T-helper 1 cell (primary cell): Measurements from ENCODE around the gene UIMC1.
"Not testable (repeated sequence)": the region's sequence is repeated elsewhere in the genome, so short reads cannot be mapped to it uniquely, and the experiment has no call there.

Experiments used
- DNase-seq, 5 donors: peaks; one replicate each; pipeline ENCODE4 v3.0.0-alpha.2; 2012 to 2020

The UIMC1 gene

DNA sequence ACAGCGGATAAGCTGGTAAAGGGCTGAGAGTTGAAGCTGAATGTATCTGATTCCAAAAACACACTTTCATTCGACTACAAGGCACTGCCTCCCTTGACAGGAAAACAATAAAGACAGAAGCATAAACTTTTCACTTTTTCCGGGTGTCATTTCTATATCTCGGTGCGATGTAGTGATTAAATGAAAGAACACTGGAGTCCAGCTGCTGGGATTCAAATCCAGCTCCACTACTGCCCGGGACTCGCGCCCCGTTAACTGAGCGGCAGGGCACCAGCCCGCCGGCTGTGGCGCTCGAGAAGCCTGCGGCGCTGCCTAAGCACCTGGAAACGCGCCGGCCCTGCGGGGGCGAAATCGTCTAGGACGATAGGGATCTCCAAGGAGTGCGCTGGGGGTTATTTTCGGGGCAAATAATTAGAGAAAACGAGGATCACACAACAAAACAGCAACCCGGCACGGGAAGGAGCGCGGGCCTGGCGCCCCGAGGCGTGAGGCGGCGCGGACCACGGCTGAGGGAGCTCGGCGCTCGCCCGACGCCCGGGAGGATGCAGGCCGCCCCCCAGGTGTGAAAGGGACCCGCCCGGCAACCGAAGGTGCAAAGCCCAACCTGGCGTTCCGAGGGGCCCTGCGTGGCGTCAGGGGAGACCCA, 837 bp downstream of the UIMC1 start:
- DNase-seq, result peak; percentile 25 to 67 (median 52)

DNA sequence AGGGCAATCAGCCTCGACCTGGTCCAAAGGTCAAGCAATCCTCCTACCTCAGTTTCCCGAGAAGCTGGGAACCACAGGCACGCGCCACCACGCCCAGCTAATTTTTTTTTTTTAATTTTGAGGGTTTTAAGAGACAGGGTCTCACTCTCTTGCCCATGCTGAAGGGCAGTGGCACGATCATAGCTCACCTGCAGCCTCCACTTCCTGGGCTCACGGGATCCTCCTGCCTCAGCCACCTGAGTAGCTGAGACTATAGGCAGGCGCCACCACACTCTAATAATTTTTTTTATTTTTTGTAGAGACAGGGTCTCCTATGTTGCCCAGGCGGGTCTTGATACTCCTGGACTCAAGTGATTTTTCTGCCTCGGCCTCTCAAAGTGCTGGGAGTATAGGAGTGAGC, 1.6 kb downstream of the UIMC1 start:
- DNase-seq, result no peak

DNA sequence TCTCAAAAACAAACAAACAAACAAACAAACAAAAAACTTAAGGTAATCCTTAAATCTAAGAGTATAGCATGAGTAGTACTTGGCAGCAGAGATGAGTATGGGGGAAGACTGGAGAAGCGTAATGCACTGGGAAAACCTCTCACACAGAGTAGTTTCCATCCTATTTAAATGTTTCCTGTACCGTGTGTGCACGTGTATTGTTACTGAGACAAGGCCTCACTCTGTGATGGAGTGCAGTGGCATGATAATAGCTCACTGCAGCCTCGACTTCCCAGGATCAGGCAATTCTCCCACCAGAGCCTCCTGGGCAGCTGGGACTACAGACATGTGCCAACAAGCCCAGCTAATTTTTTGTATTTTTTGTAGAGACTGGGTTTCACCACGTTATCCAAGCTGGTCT, 2.9 kb downstream of the UIMC1 start:
- DNase-seq, result no peak

DNA sequence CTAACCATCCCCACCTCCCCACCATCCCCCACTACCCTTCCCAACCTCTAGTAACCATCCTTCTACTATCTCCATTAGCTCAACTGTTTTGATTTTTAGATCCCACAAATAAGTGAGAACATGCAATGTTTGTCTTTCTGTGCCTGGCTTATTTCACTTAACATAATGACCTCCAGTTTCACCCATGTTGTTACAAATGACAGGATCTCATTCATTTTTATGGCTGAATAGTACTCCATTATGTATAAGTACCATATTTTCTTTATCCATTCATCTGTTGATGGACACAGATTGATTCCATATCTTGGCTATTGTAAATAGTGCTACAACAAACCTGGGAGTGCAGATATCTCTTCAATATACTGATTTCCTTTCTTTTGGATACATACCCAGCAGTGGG, 7.1 kb downstream of the UIMC1 start:
- DNase-seq, result not testable (repeated sequence)

DNA sequence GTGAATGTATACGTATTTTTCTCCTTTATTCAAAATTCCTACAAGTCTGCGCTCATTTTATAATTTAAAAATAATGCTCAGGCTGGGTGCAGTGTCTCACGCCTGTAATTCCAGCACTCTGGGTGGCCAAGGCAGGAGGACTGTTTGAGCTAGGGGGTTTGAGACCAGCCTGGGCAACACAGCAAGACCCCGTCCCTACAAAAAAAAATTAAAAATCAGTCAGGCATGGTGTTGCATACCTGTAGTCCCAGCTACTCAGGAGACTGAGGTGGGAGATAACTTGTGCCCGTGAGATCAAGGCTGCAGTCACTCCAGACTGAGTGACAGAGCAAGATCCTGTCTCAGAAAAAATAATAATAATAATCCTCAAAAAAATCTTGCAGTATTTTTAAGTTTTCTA, 7.8 kb downstream of the UIMC1 start:
- DNase-seq, result no peak

- no peak for DNase-seq
Observed at GRCh38 chr5:176996780-176997179, 9.8 kb downstream of the UIMC1 start.

DNA sequence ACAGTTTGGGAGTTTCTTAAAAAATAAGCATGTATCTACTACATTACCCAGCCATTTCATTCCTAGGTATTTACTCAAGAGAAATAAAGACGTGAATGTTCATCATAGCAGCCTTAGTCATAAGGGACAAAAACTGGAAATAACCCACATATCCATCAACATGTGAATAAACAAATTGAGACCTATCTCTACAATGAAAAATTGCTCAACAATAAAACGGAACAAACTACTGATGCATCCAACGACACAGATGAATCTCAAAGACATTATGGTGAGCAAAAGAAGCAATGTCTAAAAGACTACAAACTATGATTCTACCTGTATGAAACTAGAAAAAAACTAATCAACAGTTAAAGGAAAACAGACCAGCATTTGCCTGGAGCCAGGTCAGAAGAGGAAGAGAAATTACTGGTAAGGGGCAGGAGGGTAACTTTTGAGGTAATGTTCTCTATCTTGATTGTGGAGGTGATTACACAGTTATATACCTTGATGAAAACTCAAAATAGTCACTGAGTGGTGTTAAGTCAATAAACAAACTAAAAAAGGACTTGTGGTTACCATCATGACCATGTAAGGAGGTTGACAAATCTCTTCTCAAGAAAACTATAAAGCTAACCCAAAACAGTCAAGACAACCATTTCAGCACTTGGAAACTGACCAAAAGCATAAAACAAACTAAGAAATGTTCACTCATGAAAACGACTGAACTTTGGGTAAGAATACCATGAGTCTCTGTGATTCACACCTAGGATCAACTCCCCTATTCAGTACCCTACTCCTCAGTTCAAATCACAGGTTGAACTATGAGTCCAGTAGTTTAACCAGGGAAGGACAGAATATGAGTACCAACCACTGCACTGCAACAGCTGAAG, 10.4 kb downstream of the UIMC1 start:
- DNase-seq, result no peak

- no peak for DNase-seq
Observed at GRCh38 chr5:176995122-176995490, 11.5 kb downstream of the UIMC1 start.

DNA sequence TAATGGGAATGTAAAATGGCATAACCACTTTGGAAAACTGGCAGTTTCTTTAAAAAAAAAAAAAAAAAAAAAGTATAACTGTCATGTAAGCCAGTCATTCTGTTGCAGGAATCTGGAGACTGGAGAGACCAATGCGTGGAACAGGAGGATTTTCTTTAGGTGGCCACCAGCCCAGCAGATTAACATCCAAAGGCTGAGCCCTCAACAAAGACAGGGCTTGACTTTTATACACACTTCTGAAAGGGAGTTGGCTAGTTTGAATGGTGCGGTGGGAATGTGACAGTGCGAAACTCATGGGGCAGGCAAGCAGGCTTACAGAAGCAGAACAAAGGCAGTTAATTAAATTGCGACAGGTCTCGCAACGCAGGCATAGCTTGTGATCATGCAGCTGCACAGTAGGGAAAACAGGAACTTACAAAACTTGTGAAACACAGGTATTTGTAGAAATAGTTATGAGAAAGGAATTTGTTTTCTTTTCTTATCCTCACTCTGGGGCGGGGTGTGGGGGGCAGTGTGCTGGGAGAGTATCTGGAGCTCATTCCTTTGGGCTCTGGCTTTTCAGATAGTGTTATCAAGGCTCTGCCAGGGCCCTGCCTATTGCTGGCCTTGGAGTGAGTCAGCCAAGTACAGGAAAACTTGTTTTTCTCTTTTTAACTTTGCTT, 12.0 kb downstream of the UIMC1 start:
- DNase-seq, result no peak

DNA sequence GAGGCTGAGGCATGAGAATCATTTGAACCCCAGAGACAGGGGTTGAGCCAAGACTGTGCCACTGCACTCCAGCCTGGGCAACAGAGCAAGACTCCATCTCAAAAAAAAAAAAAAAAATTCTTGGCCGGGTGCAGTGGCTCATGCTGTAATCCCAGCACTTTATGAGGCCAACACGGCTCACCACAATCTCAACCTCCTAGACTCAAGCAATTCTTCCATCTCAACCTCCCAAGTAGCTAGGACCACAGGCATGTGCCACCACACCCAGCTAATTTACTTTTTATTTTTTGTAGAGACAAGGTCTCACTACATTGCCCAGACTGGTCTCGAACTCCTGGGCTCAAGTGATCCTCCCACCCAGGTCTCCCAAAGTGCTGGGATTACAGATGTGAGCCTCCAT, 13.5 kb downstream of the UIMC1 start:
- not testable (repeated sequence) for DNase-seq

DNA sequence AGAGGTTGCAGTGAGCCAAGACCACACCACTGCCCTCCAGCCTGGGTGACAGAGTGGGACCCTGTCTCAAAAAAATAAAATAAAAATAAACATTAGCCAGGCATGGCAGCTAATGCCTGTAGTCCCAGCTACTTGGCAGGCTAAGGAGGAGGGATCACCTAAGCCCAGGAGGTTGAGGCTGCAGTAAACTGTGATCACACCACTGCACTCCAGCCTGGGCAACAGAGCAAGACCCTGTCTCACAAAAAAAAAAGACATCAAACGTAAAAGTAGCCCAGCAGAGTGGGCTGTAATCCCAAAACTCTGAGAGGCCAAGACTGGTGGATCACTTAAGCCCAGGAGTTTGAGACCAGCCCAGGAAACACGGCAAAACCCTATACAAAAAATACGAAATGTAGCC, 19.0 kb downstream of the UIMC1 start:
- no peak for DNase-seq

DNA sequence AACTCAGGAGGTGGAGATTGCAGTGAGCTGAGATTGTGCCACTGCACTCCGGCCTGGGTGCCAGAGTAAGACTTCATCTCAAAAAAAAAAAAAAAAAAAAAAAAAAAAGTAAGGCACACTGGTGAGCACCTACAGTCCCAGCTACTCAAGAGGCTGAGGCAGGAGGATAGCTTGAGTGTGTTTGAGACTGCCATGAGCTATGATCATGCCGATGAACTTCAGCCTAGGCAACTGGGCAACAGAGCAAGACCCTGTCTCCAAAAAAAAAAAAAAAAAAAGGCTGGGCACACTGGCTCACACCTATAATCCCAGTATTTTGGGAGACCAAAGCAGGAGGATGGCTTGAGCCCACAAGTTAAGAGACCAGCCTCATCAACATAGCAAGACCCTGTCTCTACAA, 20.3 kb downstream of the UIMC1 start:
- DNase-seq, result no peak

DNA sequence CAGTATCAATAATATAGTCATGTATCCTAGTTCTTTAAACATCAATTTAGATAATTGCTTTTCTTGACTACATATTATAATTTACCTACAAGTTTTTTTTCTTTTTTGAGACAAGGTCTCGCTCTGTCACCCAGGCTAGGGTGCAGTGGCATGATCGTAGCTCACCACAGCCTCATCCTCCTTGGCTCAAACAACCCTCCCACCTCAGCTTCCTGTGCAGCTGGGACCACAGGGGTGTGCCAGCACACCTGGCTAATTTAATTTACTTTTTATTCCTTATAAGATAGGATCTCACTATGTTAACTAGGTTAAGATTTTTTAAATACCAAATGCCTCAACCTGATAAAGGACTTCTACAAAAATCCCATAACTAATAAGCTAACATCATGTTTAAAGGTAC, 21.1 kb downstream of the UIMC1 start:
- DNase-seq, result peak in 2 of 5 donors; percentile 16 to 50

- DNase-seq, result not testable (repeated sequence)
Observed at GRCh38 chr5:176984176-176984575, 22.4 kb downstream of the UIMC1 start.

- DNase-seq, result peak in 1 of 5 donors; percentile 9
Observed at GRCh38 chr5:176983593-176983992, 23.0 kb downstream of the UIMC1 start.

DNA sequence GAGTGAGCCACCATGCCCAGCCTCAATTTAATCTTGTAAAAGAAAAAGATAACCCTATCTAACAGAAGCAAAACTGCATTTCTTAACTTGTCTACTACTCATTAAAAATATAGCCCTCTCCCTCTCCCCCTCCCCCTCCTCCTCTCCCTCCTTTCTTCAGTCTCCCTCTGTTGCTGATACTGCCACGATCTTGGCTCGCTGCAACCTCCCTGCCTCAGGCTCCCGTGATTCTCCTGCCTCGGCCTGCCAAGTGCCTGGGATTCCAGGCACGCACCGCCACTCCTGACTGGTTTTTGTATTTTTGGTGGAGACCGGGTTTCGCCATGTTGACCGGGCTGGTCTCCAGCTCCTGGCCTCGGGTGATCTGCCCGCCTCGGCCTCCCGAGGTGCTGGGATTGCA, 23.5 kb downstream of the UIMC1 start:
- DNase-seq, result not testable (repeated sequence)

- DNase-seq, result no peak
Observed at GRCh38 chr5:176980818-176981217, 25.8 kb downstream of the UIMC1 start.

GRCh38 chr5:176979669-176980068, 26.9 kb downstream of the UIMC1 start:
- DNase-seq, result no peak

DNA sequence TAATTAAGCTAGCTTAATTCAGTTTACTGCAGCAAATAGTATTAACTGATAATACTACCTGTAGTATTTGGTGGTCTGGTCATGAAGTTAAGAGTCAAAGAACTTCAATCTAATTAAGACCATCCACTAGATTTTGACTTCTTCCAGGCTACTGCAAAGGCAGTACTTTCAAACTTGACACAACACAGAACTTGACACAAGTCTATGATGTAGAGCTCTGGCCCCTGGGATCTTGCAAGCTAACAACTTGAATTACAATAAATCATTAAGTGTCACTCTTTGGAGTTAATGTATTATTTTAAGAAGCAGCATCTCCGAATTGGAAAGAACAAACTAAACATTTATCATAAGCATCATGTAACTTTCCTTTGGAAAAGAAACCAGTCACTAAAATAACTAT, 40.9 kb downstream of the UIMC1 start:
- no peak for DNase-seq

DNA sequence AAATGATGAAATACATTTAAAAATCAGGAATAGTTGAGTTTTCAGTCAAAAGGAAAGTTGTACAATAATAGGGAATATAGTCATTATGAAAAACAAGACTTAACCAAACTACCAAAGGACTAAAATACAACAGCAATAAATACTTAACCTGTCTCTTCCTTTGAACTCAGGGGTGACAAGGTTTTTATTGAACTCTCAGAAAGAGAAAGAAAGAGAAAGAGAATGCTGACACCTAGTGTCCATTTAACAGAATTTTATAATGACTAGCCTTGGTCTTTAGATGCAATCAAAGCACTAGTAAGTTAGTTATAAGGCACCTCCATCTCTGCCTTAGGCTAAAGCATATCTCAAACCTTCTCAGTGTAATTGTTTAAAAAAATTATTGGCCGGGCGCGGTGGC, 47.5 kb downstream of the UIMC1 start:
- DNase-seq, result peak in 1 of 5 donors; percentile 34

GRCh38 chr5:176956756-176957155, 49.8 kb downstream of the UIMC1 start:
- no peak for DNase-seq

DNA sequence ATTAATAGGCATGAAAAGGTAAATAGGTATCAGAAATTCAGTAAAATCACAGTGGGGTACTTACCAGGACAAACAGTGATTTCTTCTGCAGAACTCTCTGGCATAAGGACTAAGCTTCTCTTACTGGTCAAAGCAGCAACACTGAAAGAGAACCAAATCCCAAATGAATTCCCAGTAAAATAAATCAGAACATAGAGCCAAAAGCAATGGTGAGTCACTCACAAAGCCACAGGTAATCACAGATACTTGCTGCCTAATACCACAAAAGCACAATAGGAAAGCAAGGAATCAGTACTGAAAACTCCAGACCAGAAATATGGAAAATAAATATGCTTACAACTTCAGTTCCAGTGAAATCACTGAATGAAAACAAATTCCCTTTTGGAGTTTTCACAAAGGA, 50.7 kb downstream of the UIMC1 start:
- DNase-seq, result no peak

GRCh38 chr5:176954050-176954449, 52.5 kb downstream of the UIMC1 start:
- no peak for DNase-seq
